ENCODE measurements around the gene C2CD4B. TPM values are rescaled to one million over a fixed set of nuclear protein-coding genes. Genes with fewer than 3 reads are reported as not detected.

The C2CD4B gene
- total RNA-seq, result not detected in 2 replicates

- ATAC-seq (ENCODE audit: low read depth) (no peak), DNase-seq (no peak)
- Mint-ChIP-seq H3K9me3 (no peaks in the 10 kb centered on the region), H3K36me3 (ENCODE audit: low read depth) (no peaks in the 10 kb centered on the region), H3K4me1 (peaks cover 15% of the 10 kb centered on the region), H3K27me3 (peaks cover 46% of the 10 kb centered on the region), H3K27ac (no peak within 1 kb of the TSS), H3K4me3 (peak within 1 kb of the TSS; percentile 42)
- ChIA-PET CTCF (no interaction called here), POLR2A (no interaction called here)
- intact Hi-C loops (cut with micrococcal nuclease), result no loop called here
- no peak for TF ChIP-seq CTCF (IDR thresholded peaks at IDR 0.05)
Measured at GRCh38 chr15:62165104-62165792, at the start of gene C2CD4B. Gene C2CD4B (minus strand): TSS chr15:62165285. CDS start chr15:62164984, 301 bp downstream.

GRCh38 chr15:62212741-62213140 is 47.7 kb upstream of the C2CD4B start:
- intact Hi-C loops (cut with micrococcal nuclease), result no loop called here
- no peak for DNase-seq
- Mint-ChIP-seq H3K27me3 (no peaks in the 10 kb centered on the region), H3K4me3 (no peak overlapping the region), H3K27ac (no peak overlapping the region), H3K9me3 (peaks cover 17% of the 10 kb centered on the region), H3K36me3 (ENCODE audit: low read depth) (no peaks in the 10 kb centered on the region), H3K4me1 (no peaks in the 10 kb centered on the region)
- ChIA-PET CTCF (no interaction called here), POLR2A (no interaction called here)
- TF ChIP-seq CTCF (IDR thresholded peaks at IDR 0.05), result no peak
- ATAC-seq (ENCODE audit: low read depth), result no peak

- no peak overlapping the region for H3K27ac Mint-ChIP-seq
- CTCF ChIA-PET, result no interaction called here
Measured at GRCh38 chr15:62211348-62211747, 46.3 kb upstream of the C2CD4B start.

GRCh38 chr15:62209821-62210220 is 44.7 kb upstream of the C2CD4B start:
- POLR2A ChIA-PET, result no interaction called here
- H3K4me3 Mint-ChIP-seq, result no peak overlapping the region
- H3K36me3 Mint-ChIP-seq (ENCODE audit: low read depth), result no peaks in the 10 kb centered on the region
- CTCF ChIA-PET, result no interaction called here
- H3K9me3 Mint-ChIP-seq, result peaks cover 10% of the 10 kb centered on the region
- intact Hi-C loops (cut with micrococcal nuclease), result no loop called here
- DNase-seq, result no peak
- no peak for TF ChIP-seq CTCF (IDR thresholded peaks at IDR 0.05)
- no peak for ATAC-seq (ENCODE audit: low read depth)
- H3K4me1 Mint-ChIP-seq, result no peaks in the 10 kb centered on the region
- H3K27me3 Mint-ChIP-seq, result peaks cover 1% of the 10 kb centered on the region
- no peak overlapping the region for H3K27ac Mint-ChIP-seq

More at GRCh38 chr15:62211348-62211747, 46.3 kb upstream of the C2CD4B start:
- POLR2A ChIA-PET, result no interaction called here
- no peak for TF ChIP-seq CTCF (IDR thresholded peaks at IDR 0.05)
- intact Hi-C loops (cut with micrococcal nuclease), result no loop called here
- no peak for DNase-seq
- Mint-ChIP-seq H3K4me3 (no peak overlapping the region), H3K4me1 (no peaks in the 10 kb centered on the region), H3K27me3 (peaks cover 1% of the 10 kb centered on the region), H3K9me3 (peaks cover 11% of the 10 kb centered on the region), H3K36me3 (ENCODE audit: low read depth) (no peaks in the 10 kb centered on the region)
- ATAC-seq (ENCODE audit: low read depth), result no peak

- ATAC-seq (ENCODE audit: low read depth) (no peak), DNase-seq (no peak)
- Mint-ChIP-seq H3K4me3 (no peak overlapping the region), H3K27ac (no peak overlapping the region), H3K4me1 (no peaks in the 10 kb centered on the region), H3K36me3 (ENCODE audit: low read depth) (no peaks in the 10 kb centered on the region), H3K27me3 (peaks cover 1% of the 10 kb centered on the region), H3K9me3 (peaks cover 10% of the 10 kb centered on the region)
- ChIA-PET CTCF (no interaction called here), POLR2A (no interaction called here)
- intact Hi-C loops (cut with micrococcal nuclease), result no loop called here
- no peak for TF ChIP-seq CTCF (IDR thresholded peaks at IDR 0.05)
Measured at GRCh38 chr15:62209322-62209721, 44.2 kb upstream of the C2CD4B start.

All from activated B cell treated with CpG ODN at 0.5 μM for 24 hours (primary cell).